Measurements from ENCODE around the gene PAX1. TPM values are rescaled to one million over a fixed set of nuclear protein-coding genes. Genes with fewer than 3 reads are reported as not detected.

The PAX1 gene
- total and polyA plus RNA-seq, 4 experiments from 2014 or later: not detected

DNA sequence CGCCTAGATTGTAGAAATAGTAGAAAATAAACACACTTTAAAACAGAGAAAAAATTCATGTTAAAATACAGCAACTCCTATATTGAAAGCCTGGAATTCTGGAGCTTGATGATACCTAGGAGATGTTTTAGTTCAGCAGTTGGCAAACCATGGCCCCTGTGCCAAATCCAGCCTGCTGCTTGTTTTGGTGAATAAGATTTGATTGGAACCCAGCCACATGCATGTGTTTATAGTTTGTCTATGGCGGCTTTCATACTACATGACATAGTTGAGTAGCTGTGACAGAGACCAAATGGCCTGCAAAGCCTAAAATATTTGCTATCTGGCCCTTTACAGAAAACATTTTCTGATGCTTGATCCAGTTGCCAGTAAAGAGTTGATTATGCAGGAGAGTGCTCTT lies 57.2 kb downstream of the PAX1 start:
- Mint-ChIP-seq H3K4me3 (no peak overlapping the region), H3K9me3 (peaks cover 0 to 5% (median 4%) of the 10 kb centered on the region in 8 donors), H3K27ac (no peak overlapping the region), H3K27me3 (peaks cover 0 to 2% of the 10 kb centered on the region in 2 donors), H3K4me1 (no peaks in the 10 kb centered on the region), H3K36me3 (no peaks in the 10 kb centered on the region)
- ChIA-PET CTCF (ENCODE audit: partially characterized antibody) (interaction anchor here (1.8 kb wide), 1 partner anchor 44 kb away, joined by 5 read pairs; no protein-coding TSS in a partner anchor), POLR2A (ENCODE audit: partially characterized antibody) (no interaction called here)
- DNase-seq: no peak
- intact Hi-C loops (cut with micrococcal nuclease): no loop called here
- Histone ChIP-seq H3K4me3 (ENCODE audit: low read length in 2 of 2) (no peak overlapping the region), H3K4me1 (ENCODE audit: insufficient read depth, low read length) (no peaks in the 10 kb centered on the region), H3K27me3 (ENCODE audit: insufficient read depth, low read length) (no peaks in the 10 kb centered on the region), H3K9me3 (ENCODE audit: control insufficient read depth in 1 of 2, low read length in 2 of 2) (no peaks in the 10 kb centered on the region), H3K27ac (ENCODE audit: low read depth, low read length) (no peak overlapping the region), H3K36me3 (ENCODE audit: insufficient read depth, low read length) (no peaks in the 10 kb centered on the region)

DNA sequence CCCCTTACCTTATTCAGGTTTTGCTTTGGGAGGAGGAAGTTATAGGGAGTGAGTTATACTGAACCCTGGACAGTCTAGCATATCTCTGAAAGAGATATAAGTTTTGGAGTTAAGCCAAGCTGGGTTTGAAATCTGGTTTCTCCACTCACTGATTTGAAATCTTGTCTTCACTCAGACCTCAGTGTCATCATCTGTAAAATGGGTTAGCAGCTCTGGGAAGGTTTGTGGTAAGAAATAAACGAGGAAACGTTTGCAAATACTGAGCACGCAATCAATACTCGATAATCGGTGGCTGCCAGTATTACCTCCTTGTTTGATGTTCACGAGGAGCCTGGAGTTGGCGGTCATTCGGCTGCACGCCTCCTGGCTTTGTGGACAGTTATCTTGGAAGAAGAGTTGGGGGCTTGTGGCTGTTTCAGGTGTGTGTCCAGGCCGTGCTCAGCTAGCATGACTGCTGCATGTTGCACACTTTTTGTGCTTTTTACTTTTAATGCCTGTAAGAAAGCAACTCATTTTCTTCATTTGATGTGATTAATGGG lies 61.8 kb downstream of the PAX1 start:
- H3K27me3 ChIP-seq (ENCODE audit: insufficient read depth, low read length): no peaks in the 10 kb centered on the region
- no peaks in the 10 kb centered on the region for H3K9me3 ChIP-seq (ENCODE audit: control insufficient read depth in 1 of 2, low read length in 2 of 2)
- Mint-ChIP-seq H3K27me3 (peaks cover 0 to 5% of the 10 kb centered on the region in 2 donors), H3K36me3 (no peaks in the 10 kb centered on the region), H3K4me1 (no peaks in the 10 kb centered on the region), H3K4me3 (no peak overlapping the region), H3K27ac (no peak overlapping the region), H3K9me3 (peaks cover 0 to 5% (median 0%) of the 10 kb centered on the region in 8 donors)
- H3K4me1 ChIP-seq (ENCODE audit: insufficient read depth, low read length): no peaks in the 10 kb centered on the region
- H3K36me3 ChIP-seq (ENCODE audit: insufficient read depth, low read length): no peaks in the 10 kb centered on the region
- H3K4me3 ChIP-seq (ENCODE audit: low read length in 2 of 2): no peak overlapping the region
- CTCF ChIA-PET (ENCODE audit: partially characterized antibody): interaction anchor here (1.3 kb wide), 1 partner anchor 11 kb away, joined by 3 read pairs; no protein-coding TSS in a partner anchor
- no peak overlapping the region for H3K27ac ChIP-seq (ENCODE audit: low read depth, low read length)
- DNase-seq: no peak
- POLR2A ChIA-PET (ENCODE audit: partially characterized antibody): no interaction called here
- intact Hi-C loops (cut with micrococcal nuclease): no loop called here

DNA sequence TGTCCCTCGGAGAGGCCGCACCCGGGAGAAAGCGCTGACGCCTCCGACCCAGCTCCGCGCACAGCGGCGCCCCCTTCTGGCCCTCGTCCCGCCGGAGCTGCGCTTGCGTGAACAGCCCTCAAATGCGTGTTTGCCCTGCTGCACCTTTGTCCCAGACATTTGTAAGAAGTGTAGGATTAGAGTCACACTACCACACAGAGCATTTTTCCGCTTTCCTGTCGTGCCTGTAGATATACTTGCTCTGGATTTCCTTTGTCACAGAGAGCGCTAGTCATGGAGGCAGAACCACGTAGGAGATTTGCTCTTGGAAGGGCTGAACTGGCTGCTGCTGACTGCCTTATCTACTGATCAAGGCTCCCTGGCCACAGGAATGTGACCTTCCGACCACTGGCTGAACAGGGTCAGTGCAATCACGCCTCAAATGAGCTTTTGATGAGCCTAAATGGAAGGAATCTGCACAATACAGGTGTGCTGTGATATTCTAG lies 62.3 kb downstream of the PAX1 start:
- Histone ChIP-seq H3K4me3 (ENCODE audit: low read length in 2 of 2) (no peak overlapping the region), H3K9me3 (ENCODE audit: control insufficient read depth in 1 of 2, low read length in 2 of 2) (no peaks in the 10 kb centered on the region), H3K27me3 (ENCODE audit: insufficient read depth, low read length) (no peaks in the 10 kb centered on the region), H3K27ac (ENCODE audit: low read depth, low read length) (no peak overlapping the region), H3K4me1 (ENCODE audit: insufficient read depth, low read length) (no peaks in the 10 kb centered on the region), H3K36me3 (ENCODE audit: insufficient read depth, low read length) (no peaks in the 10 kb centered on the region)
- intact Hi-C loops (cut with micrococcal nuclease): no loop called here
- ChIA-PET CTCF (ENCODE audit: partially characterized antibody) (interaction anchor here (1.3 kb wide), 1 partner anchor 11 kb away, joined by 3 read pairs; no protein-coding TSS in a partner anchor), POLR2A (ENCODE audit: partially characterized antibody) (no interaction called here)
- Mint-ChIP-seq H3K4me3 (no peak overlapping the region), H3K27ac (no peak overlapping the region), H3K9me3 (peaks cover 0 to 4% (median 0%) of the 10 kb centered on the region in 8 donors), H3K27me3 (peaks cover 0 to 5% of the 10 kb centered on the region in 2 donors), H3K36me3 (no peaks in the 10 kb centered on the region), H3K4me1 (no peaks in the 10 kb centered on the region)
- peak in 1 of 5 donors; percentile 3 for DNase-seq

Other genes starting within 250 kb of the PAX1 start
- gene NKX2-2, start 191.6 kb upstream of the PAX1 start, total RNA-seq: not detected
- not detected for gene NKX2-2, start 191.6 kb upstream of the PAX1 start, polyA plus RNA-seq

Measured in CD4-positive, alpha-beta memory T cell (primary cell).